ENCODE data around the gene AFF2.
"Not testable (repeated sequence)": the region's sequence is repeated elsewhere in the genome, so short reads cannot be mapped to it uniquely, and the experiment has no call there.

AFF2 gene

GRCh38 chrX:148893395-148893794 lies 393.0 kb downstream of the AFF2 start:
- no peak overlapping the region for H3K4me3 ChIP-seq (ENCODE audit: low read length)
- H3K36me3 ChIP-seq (ENCODE audit: control insufficient read depth, insufficient read depth, low read length): no peaks in the 10 kb centered on the region
- H3K4me1 ChIP-seq (ENCODE audit: control insufficient read depth, insufficient read depth, low read length): no peaks in the 10 kb centered on the region
- no peak overlapping the region for H3K9ac ChIP-seq (ENCODE audit: low read length)
- H3K9me3 ChIP-seq (ENCODE audit: control insufficient read depth, low read length): no peaks in the 10 kb centered on the region
- H3K27me3 ChIP-seq (ENCODE audit: control insufficient read depth, insufficient read depth, low read length): no peaks in the 10 kb centered on the region

GRCh38 chrX:148902581-148902980 lies 402.2 kb downstream of the AFF2 start:
- Histone ChIP-seq H3K9ac (ENCODE audit: low read length) (no peak overlapping the region), H3K4me1 (ENCODE audit: control insufficient read depth, insufficient read depth, low read length) (no peaks in the 10 kb centered on the region), H3K36me3 (ENCODE audit: control insufficient read depth, insufficient read depth, low read length) (no peaks in the 10 kb centered on the region), H3K4me3 (ENCODE audit: low read length) (no peak overlapping the region), H3K9me3 (ENCODE audit: control insufficient read depth, low read length) (no peaks in the 10 kb centered on the region), H3K27me3 (ENCODE audit: control insufficient read depth, insufficient read depth, low read length) (no peaks in the 10 kb centered on the region)

- Histone ChIP-seq H3K9me3 (ENCODE audit: control insufficient read depth, low read length) (no peaks in the 10 kb centered on the region), H3K27me3 (ENCODE audit: control insufficient read depth, insufficient read depth, low read length) (no peaks in the 10 kb centered on the region), H3K4me1 (ENCODE audit: control insufficient read depth, insufficient read depth, low read length) (no peaks in the 10 kb centered on the region), H3K36me3 (ENCODE audit: control insufficient read depth, insufficient read depth, low read length) (no peaks in the 10 kb centered on the region), H3K4me3 (ENCODE audit: low read length) (no peak overlapping the region), H3K9ac (ENCODE audit: low read length) (no peak overlapping the region)
These were observed 402.8 kb downstream of the AFF2 start for GRCh38 chrX:148903176-148903575.

GRCh38 chrX:148904421-148905111 lies 404.1 kb downstream of the AFF2 start:
- Histone ChIP-seq H3K4me3 (ENCODE audit: low read length) (no peak overlapping the region), H3K4me1 (ENCODE audit: control insufficient read depth, insufficient read depth, low read length) (no peaks in the 10 kb centered on the region), H3K27me3 (ENCODE audit: control insufficient read depth, insufficient read depth, low read length) (no peaks in the 10 kb centered on the region), H3K36me3 (ENCODE audit: control insufficient read depth, insufficient read depth, low read length) (no peaks in the 10 kb centered on the region), H3K9ac (ENCODE audit: low read length) (no peak overlapping the region), H3K9me3 (ENCODE audit: control insufficient read depth, low read length) (no peaks in the 10 kb centered on the region)

GRCh38 chrX:148905400-148905799 lies 405.0 kb downstream of the AFF2 start:
- H3K4me3 ChIP-seq (ENCODE audit: low read length): no peak overlapping the region
- H3K27me3 ChIP-seq (ENCODE audit: control insufficient read depth, insufficient read depth, low read length): no peaks in the 10 kb centered on the region
- H3K9ac ChIP-seq (ENCODE audit: low read length): no peak overlapping the region
- H3K9me3 ChIP-seq (ENCODE audit: control insufficient read depth, low read length): no peaks in the 10 kb centered on the region
- no peaks in the 10 kb centered on the region for H3K4me1 ChIP-seq (ENCODE audit: control insufficient read depth, insufficient read depth, low read length)
- no peaks in the 10 kb centered on the region for H3K36me3 ChIP-seq (ENCODE audit: control insufficient read depth, insufficient read depth, low read length)

GRCh38 chrX:148906628-148907027 lies 406.2 kb downstream of the AFF2 start:
- not testable (repeated sequence) for H3K9me3 ChIP-seq (ENCODE audit: control insufficient read depth, low read length); H3K9ac ChIP-seq (ENCODE audit: low read length); H3K4me3 ChIP-seq (ENCODE audit: low read length); H3K36me3 ChIP-seq (ENCODE audit: control insufficient read depth, insufficient read depth, low read length); H3K27me3 ChIP-seq (ENCODE audit: control insufficient read depth, insufficient read depth, low read length); H3K4me1 ChIP-seq (ENCODE audit: control insufficient read depth, insufficient read depth, low read length)

- H3K27me3 ChIP-seq (ENCODE audit: control insufficient read depth, insufficient read depth, low read length): no peaks in the 10 kb centered on the region
- H3K4me3 ChIP-seq (ENCODE audit: low read length): no peak overlapping the region
- H3K36me3 ChIP-seq (ENCODE audit: control insufficient read depth, insufficient read depth, low read length): no peaks in the 10 kb centered on the region
- no peak overlapping the region for H3K9ac ChIP-seq (ENCODE audit: low read length)
- H3K9me3 ChIP-seq (ENCODE audit: control insufficient read depth, low read length): no peaks in the 10 kb centered on the region
- no peaks in the 10 kb centered on the region for H3K4me1 ChIP-seq (ENCODE audit: control insufficient read depth, insufficient read depth, low read length)
These were observed 409.3 kb downstream of the AFF2 start for GRCh38 chrX:148909758-148910157.

- Histone ChIP-seq H3K36me3 (ENCODE audit: control insufficient read depth, insufficient read depth, low read length) (no peaks in the 10 kb centered on the region), H3K9me3 (ENCODE audit: control insufficient read depth, low read length) (no peaks in the 10 kb centered on the region), H3K4me3 (ENCODE audit: low read length) (no peak overlapping the region), H3K27me3 (ENCODE audit: control insufficient read depth, insufficient read depth, low read length) (no peaks in the 10 kb centered on the region), H3K9ac (ENCODE audit: low read length) (no peak overlapping the region), H3K4me1 (ENCODE audit: control insufficient read depth, insufficient read depth, low read length) (no peaks in the 10 kb centered on the region)
These were observed 413.6 kb downstream of the AFF2 start for GRCh38 chrX:148913971-148914370.

- H3K9ac ChIP-seq (ENCODE audit: low read length): no peak overlapping the region
- H3K36me3 ChIP-seq (ENCODE audit: control insufficient read depth, insufficient read depth, low read length): no peaks in the 10 kb centered on the region
- no peaks in the 10 kb centered on the region for H3K27me3 ChIP-seq (ENCODE audit: control insufficient read depth, insufficient read depth, low read length)
- H3K9me3 ChIP-seq (ENCODE audit: control insufficient read depth, low read length): no peaks in the 10 kb centered on the region
- H3K4me3 ChIP-seq (ENCODE audit: low read length): no peak overlapping the region
- no peaks in the 10 kb centered on the region for H3K4me1 ChIP-seq (ENCODE audit: control insufficient read depth, insufficient read depth, low read length)
These were observed 414.4 kb downstream of the AFF2 start for GRCh38 chrX:148914783-148915182.

- Histone ChIP-seq H3K4me3 (ENCODE audit: low read length) (no peak overlapping the region), H3K36me3 (ENCODE audit: control insufficient read depth, insufficient read depth, low read length) (no peaks in the 10 kb centered on the region), H3K9me3 (ENCODE audit: control insufficient read depth, low read length) (no peaks in the 10 kb centered on the region)
These were observed 415.1 kb downstream of the AFF2 start for GRCh38 chrX:148915474-148915873.

GRCh38 chrX:148917441-148917840 lies 417.0 kb downstream of the AFF2 start:
- no peak overlapping the region for H3K9ac ChIP-seq (ENCODE audit: low read length)
- H3K27me3 ChIP-seq (ENCODE audit: control insufficient read depth, insufficient read depth, low read length): no peaks in the 10 kb centered on the region
- no peaks in the 10 kb centered on the region for H3K4me1 ChIP-seq (ENCODE audit: control insufficient read depth, insufficient read depth, low read length)
- no peaks in the 10 kb centered on the region for H3K9me3 ChIP-seq (ENCODE audit: control insufficient read depth, low read length)
- no peaks in the 10 kb centered on the region for H3K36me3 ChIP-seq (ENCODE audit: control insufficient read depth, insufficient read depth, low read length)
- no peak overlapping the region for H3K4me3 ChIP-seq (ENCODE audit: low read length)

More at GRCh38 chrX:148915474-148915873, 415.1 kb downstream of the AFF2 start:
- Histone ChIP-seq H3K9ac (ENCODE audit: low read length) (no peak overlapping the region), H3K27me3 (ENCODE audit: control insufficient read depth, insufficient read depth, low read length) (no peaks in the 10 kb centered on the region), H3K4me1 (ENCODE audit: control insufficient read depth, insufficient read depth, low read length) (no peaks in the 10 kb centered on the region)

- H3K9ac ChIP-seq (ENCODE audit: low read length): no peak overlapping the region
- no peak overlapping the region for H3K4me3 ChIP-seq (ENCODE audit: low read length)
- H3K27me3 ChIP-seq (ENCODE audit: control insufficient read depth, insufficient read depth, low read length): no peaks in the 10 kb centered on the region
- H3K9me3 ChIP-seq (ENCODE audit: control insufficient read depth, low read length): no peaks in the 10 kb centered on the region
- no peaks in the 10 kb centered on the region for H3K4me1 ChIP-seq (ENCODE audit: control insufficient read depth, insufficient read depth, low read length)
- H3K36me3 ChIP-seq (ENCODE audit: control insufficient read depth, insufficient read depth, low read length): no peaks in the 10 kb centered on the region
These were observed 423.2 kb downstream of the AFF2 start for GRCh38 chrX:148923631-148924030.

GRCh38 chrX:148926371-148926770 lies 426.0 kb downstream of the AFF2 start:
- no peaks in the 10 kb centered on the region for H3K36me3 ChIP-seq (ENCODE audit: control insufficient read depth, insufficient read depth, low read length)
- H3K27me3 ChIP-seq (ENCODE audit: control insufficient read depth, insufficient read depth, low read length): no peaks in the 10 kb centered on the region
- no peak overlapping the region for H3K9ac ChIP-seq (ENCODE audit: low read length)
- H3K9me3 ChIP-seq (ENCODE audit: control insufficient read depth, low read length): no peaks in the 10 kb centered on the region
- no peak overlapping the region for H3K4me3 ChIP-seq (ENCODE audit: low read length)
- no peaks in the 10 kb centered on the region for H3K4me1 ChIP-seq (ENCODE audit: control insufficient read depth, insufficient read depth, low read length)

Data from mucosa of stomach (tissue), 1 donor.